Erythroblast (primary cell): ENCODE measurements around the gene RNF220.

Experiments
- DNase-seq, 2 experiments: peaks; one replicate each; lab custom pipeline; 2025; lab: John Stamatoyannopoulos, UW
- GATA1 ChIP-seq: IDR thresholded peaks from 2 replicates; pipeline ENCODE4 v1.6.1; 2011; ENCODE audit warnings: low read depth, mild to moderate bottlenecking, control low read depth, low read length, moderate library complexity
- POLR2A ChIP-seq: IDR thresholded peaks from 2 replicates; pipeline ENCODE4 v1.6.1; 2011; ENCODE audit warnings: mild to moderate bottlenecking, low read length

RNF220 gene

DNA sequence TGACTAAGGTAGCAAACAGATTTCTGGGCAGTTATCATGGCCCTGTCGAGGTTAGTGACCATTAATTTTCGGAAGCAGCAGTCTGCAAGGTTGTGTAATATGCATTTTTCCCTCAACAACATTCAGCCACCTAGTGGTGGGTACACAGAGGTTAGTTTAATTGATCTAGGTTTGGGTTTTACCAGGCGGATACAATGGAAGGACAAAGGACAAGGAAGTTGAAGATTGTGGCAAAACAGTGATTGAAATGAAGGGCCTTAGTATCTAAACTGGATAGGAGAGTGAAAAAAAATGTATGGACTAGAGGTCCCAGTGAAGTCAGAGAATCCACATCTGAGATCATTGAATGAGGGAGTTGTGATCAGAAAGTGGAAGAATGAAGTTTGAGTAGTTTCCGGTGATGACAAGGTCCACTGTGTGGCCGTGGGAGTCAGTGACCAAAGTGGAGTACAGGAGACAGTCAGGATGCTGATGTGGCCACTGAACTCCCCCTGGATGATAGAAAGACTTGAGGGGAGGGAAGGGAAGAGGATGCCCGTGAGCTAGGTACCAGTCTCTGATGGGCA, 272.2 kb downstream of the RNF220 start:
- TF ChIP-seq GATA1 (no peak), POLR2A (no peak)
- peak; percentile 36 for DNase-seq

DNA sequence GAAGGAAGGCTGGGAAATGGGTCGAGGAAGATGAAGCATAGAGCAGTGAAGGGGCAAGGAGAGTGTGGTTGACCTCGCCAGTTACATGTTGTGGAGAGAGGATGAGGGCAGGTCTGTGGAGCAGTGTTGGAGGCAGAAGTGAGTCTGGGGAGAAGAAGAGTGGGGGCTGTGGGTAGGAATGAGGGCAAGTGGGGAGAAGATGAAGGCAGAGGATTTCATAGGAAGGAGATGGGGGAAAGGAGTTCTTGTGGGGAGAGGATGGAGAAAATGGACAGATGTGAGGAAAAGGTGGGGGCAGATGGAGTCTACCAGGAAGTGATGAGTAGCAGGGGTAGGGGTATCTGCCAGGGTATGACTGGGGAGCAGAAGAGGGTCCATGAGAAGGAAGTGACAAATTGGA, 273.1 kb downstream of the RNF220 start:
- no peak for DNase-seq
- TF ChIP-seq GATA1, result no peak
- no peak for TF ChIP-seq POLR2A

DNA sequence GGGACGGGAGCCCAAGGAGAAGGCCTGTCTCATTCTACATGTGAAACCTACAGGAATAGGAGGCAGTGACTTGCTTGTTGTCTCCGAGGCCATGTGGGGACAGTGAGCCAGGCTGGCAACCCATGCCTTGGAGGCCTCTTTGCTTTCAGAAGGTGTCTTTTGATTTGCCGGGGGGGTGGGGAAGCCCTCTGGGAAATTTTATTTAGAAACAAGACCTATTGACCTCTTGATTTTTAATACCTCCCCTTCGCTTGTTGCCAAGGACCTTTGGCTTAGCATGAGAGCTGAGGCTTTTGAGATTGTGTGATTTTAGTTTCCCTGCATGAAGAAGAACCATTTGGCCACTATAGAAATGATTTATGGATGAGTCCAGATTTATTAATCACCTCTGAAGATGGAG, 273.6 kb downstream of the RNF220 start:
- TF ChIP-seq GATA1, result no peak
- TF ChIP-seq POLR2A, result no peak
- DNase-seq, result no peak

DNA sequence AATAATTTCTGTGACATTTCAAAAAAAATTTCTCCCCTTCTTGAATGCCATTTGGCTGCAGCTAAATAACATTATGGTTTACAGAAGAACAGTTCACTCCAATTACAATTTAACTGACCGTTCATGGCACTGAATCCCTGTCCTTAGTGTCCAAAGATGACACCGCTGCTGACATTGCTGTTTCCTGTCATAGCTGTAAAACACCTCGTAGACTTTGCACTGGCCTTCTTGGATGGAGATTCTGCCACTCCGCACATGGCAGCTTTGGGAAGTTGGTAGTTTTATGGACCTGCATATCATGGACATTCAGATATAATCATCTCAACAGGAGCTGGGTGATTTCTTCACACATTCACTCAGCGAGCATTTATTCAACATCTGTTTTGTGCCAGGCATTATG, 274.4 kb downstream of the RNF220 start:
- DNase-seq, result no peak
- TF ChIP-seq GATA1 (no peak), POLR2A (no peak)

DNA sequence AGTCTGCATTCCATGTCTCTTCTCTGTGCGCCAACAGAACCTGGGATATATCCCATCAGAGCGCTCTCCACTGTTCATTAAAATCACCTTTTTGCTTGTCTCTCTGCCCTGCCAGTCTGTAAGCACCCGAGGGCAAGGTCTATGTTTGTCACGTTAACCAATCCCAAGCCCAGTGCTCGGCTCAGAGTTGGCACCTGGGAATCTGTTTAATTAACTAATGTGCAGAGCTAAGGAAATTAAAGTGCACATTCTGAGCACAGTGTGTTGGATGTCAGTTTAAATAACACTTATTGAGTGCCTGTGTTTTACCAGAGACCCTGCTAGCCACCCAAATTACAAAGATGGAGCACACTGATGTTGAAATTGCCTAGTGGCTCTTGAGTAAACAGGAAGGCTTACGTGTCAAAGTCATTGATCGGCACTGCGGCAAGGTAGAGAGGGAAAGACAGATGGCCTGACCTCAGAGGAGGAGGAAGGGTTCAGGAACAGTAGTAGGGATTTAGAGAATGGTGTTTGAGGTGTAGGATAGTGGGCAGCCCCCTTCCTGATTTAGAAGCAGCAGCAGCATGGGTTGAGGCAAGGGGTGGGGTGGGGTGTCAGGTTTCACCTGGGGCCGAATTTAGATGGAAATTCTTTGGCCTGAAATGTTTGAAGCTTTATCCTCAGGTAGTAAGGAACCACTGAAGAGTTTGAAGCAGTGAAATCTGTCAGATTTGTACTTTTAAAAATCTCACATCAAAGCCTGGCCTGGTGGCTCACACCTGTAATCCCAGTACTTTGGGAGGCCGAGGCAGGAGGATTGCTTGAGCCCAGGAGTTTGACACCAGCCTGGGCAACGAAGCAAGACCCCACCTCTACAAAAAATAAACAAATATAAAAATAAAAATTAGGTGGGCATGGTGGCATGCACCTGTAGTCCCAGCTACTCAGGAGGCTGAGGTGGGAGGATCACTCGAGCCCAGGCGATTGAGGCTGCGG, 277.1 kb downstream of the RNF220 start:
- no peak for TF ChIP-seq GATA1
- no peak for TF ChIP-seq POLR2A
- no peak for DNase-seq

DNA sequence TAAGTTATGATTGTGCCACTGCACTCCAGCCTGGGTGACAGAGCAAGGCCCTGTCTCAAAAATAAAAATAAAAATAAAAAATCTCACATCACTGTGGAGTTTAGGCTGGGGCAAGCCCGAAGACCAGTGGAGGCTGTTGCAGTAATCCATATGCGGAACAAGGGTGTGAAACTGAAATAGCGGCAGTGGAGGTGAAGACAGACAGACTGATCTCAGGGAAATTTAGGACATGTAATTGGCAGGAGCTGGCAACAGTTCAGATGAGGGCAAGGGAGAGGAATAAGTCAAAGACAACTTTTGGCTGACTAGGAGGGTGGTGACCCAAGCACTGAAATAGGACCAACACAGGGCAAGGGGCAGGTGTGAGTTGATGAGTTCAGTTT, 277.8 kb downstream of the RNF220 start:
- TF ChIP-seq GATA1 (no peak), POLR2A (no peak)

DNA sequence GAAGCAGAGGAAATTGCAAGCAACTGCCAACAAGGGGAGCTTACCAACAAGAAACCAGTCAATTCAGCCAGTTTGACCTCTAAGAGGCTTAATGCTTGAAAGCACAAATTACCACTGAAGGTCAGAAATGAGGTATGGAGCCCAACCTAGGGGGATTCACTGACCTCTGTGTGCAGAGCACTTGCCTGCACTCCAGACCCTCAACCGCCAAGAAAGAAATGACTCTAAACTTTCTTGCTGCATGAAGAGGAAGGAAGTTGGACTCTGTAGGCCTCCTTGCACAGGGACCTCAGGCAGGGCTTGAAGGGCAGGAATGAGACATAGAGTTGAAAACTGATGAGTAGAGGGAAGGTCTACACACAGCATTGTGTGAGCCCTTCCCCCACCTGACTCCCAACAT, 279.5 kb downstream of the RNF220 start:
- DNase-seq, result no peak
- TF ChIP-seq POLR2A, result no peak
- TF ChIP-seq GATA1, result no peak

More for the DNA sequence above, 277.8 kb downstream of the RNF220 start:
- DNase-seq, result no peak

DNA sequence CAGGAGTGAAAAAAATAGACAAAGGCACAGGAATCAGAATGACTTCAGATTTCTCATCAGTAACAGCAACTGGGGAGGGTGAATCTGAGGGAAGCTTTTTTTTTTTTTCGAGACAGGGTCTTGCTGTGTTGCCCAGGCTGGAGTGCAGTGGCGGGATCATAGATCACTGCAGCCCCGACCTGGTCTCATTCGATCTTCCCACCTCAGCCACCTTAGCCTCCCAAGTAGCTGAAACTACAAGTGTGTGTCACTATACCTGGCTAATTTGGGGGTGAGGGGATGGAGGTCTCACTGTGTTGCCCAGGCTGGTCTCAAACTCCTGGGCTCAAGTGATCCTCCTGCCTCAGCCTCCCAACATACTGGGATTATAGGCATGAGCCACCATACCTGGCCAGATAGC, 280.2 kb downstream of the RNF220 start:
- DNase-seq, result no peak
- TF ChIP-seq GATA1 (no peak), POLR2A (no peak)

DNA sequence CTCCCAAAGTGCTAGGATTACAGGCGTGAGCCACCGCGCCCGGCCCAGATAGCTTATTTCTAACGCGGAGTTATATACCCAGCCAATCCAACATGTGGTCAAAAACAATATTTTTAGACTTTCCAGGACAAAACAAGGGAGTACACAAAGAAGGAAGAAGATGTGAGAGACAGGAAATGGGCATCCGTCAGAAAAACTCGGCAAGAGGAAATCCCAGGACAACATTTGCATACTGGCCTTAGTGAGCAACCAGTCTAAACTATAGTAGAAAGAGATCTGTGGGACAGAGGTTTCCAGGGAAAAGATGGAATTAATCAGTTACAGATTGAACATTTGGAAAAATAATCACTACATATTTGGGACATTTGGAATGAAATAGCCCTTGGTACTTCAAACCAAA, 280.8 kb downstream of the RNF220 start:
- no peak for TF ChIP-seq POLR2A
- no peak for TF ChIP-seq GATA1
- no peak for DNase-seq

DNA sequence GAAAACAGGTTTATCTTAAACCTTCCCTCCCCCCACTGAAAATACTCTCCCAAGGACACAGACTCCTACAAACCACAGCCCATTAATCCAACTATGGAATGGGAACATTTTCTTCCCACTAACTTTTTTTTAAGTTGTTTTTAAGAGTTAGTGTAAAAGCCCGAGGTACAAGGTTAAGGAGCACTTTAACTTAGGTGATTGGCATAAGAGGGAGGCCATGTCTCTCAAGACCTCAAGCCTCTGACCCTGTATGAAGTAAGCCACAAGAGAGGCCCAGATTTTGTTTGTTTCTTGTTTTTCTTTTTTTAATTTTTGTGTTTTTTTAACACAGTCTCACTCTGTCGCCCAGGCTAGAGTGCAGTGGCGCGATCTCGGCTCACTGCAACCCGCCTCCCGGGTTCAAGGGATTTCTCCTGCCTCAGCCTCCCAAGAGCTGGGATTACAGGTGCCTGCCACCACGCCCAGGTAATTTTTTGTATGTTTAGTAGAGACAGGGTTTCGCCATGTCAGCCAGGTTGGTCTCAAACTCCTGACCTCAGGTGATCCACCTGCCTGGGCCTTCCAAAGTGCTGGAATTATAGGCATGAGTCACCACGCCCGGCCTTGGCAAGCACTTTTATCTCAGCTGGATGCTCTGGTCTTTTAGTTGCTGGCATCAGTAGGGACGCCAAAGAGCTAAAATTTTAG, 283.8 kb downstream of the RNF220 start:
- no peak for DNase-seq
- TF ChIP-seq GATA1 (no peak), POLR2A (no peak)

DNA sequence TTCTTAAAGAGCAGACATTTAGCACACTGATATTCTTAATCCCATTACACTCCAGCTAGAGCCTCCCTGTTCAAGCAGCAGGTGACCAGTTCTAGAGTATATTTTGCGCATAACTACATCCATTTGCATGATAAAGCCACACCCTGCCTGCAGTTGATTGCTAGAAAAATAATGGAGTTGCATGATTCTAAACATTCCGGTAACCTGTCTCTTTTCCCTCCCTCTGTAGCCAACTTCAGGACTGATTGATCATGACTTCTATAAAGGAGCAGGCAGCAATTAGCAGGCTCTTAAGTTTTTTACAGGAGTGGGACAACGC, 284.4 kb downstream of the RNF220 start:
- no peak for DNase-seq
- no peak for TF ChIP-seq POLR2A
- no peak for TF ChIP-seq GATA1

DNA sequence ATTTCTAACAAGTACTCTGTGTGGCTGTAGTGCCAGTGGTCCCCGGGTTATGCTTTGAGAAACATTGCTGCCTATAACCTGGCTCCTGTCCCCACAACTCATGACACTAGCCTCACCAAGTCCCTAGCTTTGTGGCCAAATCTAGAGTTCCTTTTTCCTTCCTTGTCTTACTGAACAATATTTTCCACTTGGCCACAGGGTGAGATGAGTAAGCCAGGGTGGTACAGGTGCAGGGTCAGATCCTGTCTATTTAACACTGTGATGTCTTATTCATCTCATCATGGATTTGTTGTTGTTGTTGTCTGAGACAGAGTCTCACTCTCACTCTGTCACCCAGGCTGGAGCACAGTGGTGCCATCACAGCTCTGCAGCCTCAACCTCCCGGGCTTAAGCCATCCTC, 288.1 kb downstream of the RNF220 start:
- TF ChIP-seq POLR2A (no peak), GATA1 (no peak)
- no peak for DNase-seq

DNA sequence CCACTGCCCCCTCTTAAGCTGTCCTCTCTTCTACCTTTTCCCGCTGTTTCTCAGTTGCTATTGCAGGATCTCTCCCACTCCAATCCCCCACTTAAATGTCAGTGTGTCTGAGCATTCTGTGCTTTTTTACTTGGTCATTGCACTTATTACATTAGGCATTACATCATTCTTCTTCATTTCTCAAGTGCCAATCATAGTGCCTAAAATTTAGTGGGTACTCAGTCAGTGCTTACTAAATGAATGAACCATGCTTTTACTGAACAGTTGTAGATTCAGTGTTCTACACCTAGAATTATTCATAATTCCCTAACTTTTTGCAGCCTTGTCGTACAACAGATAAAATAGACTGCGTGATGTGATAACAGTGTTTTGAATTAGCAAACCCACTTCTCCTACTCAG, 288.8 kb downstream of the RNF220 start:
- no peak for TF ChIP-seq POLR2A
- no peak for TF ChIP-seq GATA1
- DNase-seq, result peak in 1 of 2 experiments; percentile 52
